K562 (cell line): ENCODE data around the gene LAMB3. TPM values are rescaled to one million over a fixed set of nuclear protein-coding genes. Genes with fewer than 3 reads are reported as not detected.

Experiments
- ATAC-seq: fragments of 200-7000 bp; cut with Tn5 transposase; 3 replicates; pipeline ENCODE4 v1.9.1; 2020; ENCODE audit warnings: moderate library complexity
- BruUV-seq: library from RNA; stranded (reverse); fragments of 400-500 nt; replicated peaks from 2 replicates; lab custom pipeline; 2021; lab: Mats Ljungman, UMichigan
- CTCF ChIA-PET: fragments of 300-600 bp; formaldehyde crosslinking; extraction: SDS; loops from one replicate; lab custom pipeline; 2021; ENCODE audit warnings: low intra/inter-chr PET ratio; lab: Yijun Ruan, JAX
- POLR2A ChIA-PET: fragments of 300-600, 350-650 bp; sonication (Branson Sonifier 250); formaldehyde crosslinking; extraction: SDS; loops from one replicate; lab custom pipeline; 2021; ENCODE audit warnings: antibody characterized with exemption, inconsistent platforms; lab: Yijun Ruan, JAX
- DNase-seq, 4 experiments: peaks; one replicate each; pipeline versions ENCODE4 v3.0.0 to v3.0.0-alpha.2; 2011 to 2018; ENCODE audit warnings: low spot score in 3 of 4, mixed read lengths in 3 of 4; ENCODE audit errors: extremely low read depth in 1 of 4
- FAIRE-seq: peaks from 2 replicates; lab custom pipeline; 2011; peaks lifted over from hg19 to GRCh38; lab: Jason Lieb, UNC
- H2AFZ ChIP-seq: 2 replicates; pipeline ENCODE4 v1.6.0; 2011; ENCODE audit warnings: low read depth, low read length, control low read depth, inconsistent platforms
- H3K27ac ChIP-seq: fragments of 200-600 bp; 3 replicates; pipeline ENCODE4 v1.8.0; 2011; ENCODE audit warnings: low read depth, mild to moderate bottlenecking, control low read depth, inconsistent platforms, low read length, moderate library complexity, mixed read lengths; ENCODE audit errors: extremely low read depth
- H3K27me3 ChIP-seq, 2 experiments: fragments of 300-600 bp in 1 of 2; 2 replicates in 1 of 2; 3 replicates in 1 of 2; pipeline versions ENCODE4 v1.6.0 to v1.8.0; 2011; ENCODE audit warnings: inconsistent platforms in 2 of 2, low read length in 2 of 2, mild to moderate bottlenecking in 1 of 2, mixed read lengths in 1 of 2, moderate library complexity in 1 of 2; ENCODE audit not compliant: control insufficient read depth in 2 of 2, insufficient read depth in 2 of 2
- H3K36me3 ChIP-seq: fragments of 300-600 bp; 3 replicates; pipeline ENCODE4 v1.8.0; 2011; ENCODE audit warnings: mild to moderate bottlenecking, low read length, inconsistent platforms; ENCODE audit not compliant: control insufficient read depth, insufficient read depth
- H3K4me1 ChIP-seq, 2 experiments: fragments of 200-600 bp in 1 of 2; replicated peaks in 1 of 2; 2 replicates in 1 of 2; 3 replicates in 1 of 2; pipeline versions ENCODE4 v1.5.1 to v1.8.0; 2011; ENCODE audit warnings: inconsistent platforms in 2 of 2, low read length in 2 of 2, mild to moderate bottlenecking in 1 of 2, mixed read lengths in 1 of 2, moderate library complexity in 1 of 2; ENCODE audit not compliant: control insufficient read depth in 2 of 2, insufficient read depth in 2 of 2
- H3K4me2 ChIP-seq: 2 replicates; pipeline ENCODE4 v1.6.1; 2011; ENCODE audit warnings: low read length, control low read depth, inconsistent platforms, mixed read lengths; ENCODE audit not compliant: insufficient read depth
- H3K4me3 ChIP-seq: fragments of 200-600 bp; sonication (generic), shearing (Covaris generic); 2 replicates; pipeline ENCODE4 v1.5.1; 2016; ENCODE audit warnings: control low read depth, inconsistent platforms
- H3K79me2 ChIP-seq: fragments of 200-600 bp; 3 replicates; pipeline ENCODE4 v1.8.0; 2011; ENCODE audit warnings: low read length, inconsistent platforms; ENCODE audit not compliant: control insufficient read depth, insufficient read depth
- H3K9ac ChIP-seq, 2 experiments: 2 replicates each; pipeline versions ENCODE4 v1.6.0 to v1.6.1; 2011; ENCODE audit warnings: low read depth in 2 of 2, low read length in 2 of 2, control low read depth in 1 of 2, inconsistent platforms in 1 of 2, mild to moderate bottlenecking in 1 of 2, mixed read lengths in 1 of 2; ENCODE audit not compliant: insufficient read depth in 1 of 2
- H3K9me1 ChIP-seq: one replicate; pipeline ENCODE4 v1.6.0; 2011; ENCODE audit warnings: inconsistent platforms, mild to moderate bottlenecking, low read length, moderate library complexity; ENCODE audit not compliant: control insufficient read depth, insufficient read depth
- H3K9me3 ChIP-seq: replicated peaks from 2 replicates; pipeline ENCODE4 v1.5.1; 2011; ENCODE audit warnings: low read depth, low read length, inconsistent platforms; ENCODE audit not compliant: control insufficient read depth, insufficient read depth
- H4K20me1 ChIP-seq: replicated peaks from 2 replicates; pipeline ENCODE4 v1.6.1; 2011; ENCODE audit warnings: low read length, inconsistent platforms, mixed read lengths; ENCODE audit not compliant: control insufficient read depth, insufficient read depth
- CHD2 ChIP-seq: IDR thresholded peaks from 2 replicates; pipeline ENCODE4 v1.6.1; 2011; ENCODE audit warnings: low read depth, low read length
- CSDE1 ChIP-seq, 2 experiments: fragments of 450-650 bp; IDR thresholded peaks; 2 replicates each; pipeline ENCODE4 v1.6.1; 2016; ENCODE audit warnings: mild to moderate bottlenecking in 1 of 2
- E2F6 ChIP-seq, 2 experiments: IDR thresholded peaks; 2 replicates each; pipeline ENCODE4 v1.6.1; 2011; ENCODE audit warnings: borderline replicate concordance in 1 of 2, control low read depth in 1 of 2, low read depth in 1 of 2, low read length in 1 of 2, mild to moderate bottlenecking in 1 of 2, mixed read lengths in 1 of 2, moderate library complexity in 1 of 2; ENCODE audit not compliant: insufficient read depth in 1 of 2, insufficient read length in 1 of 2, poor library complexity in 1 of 2, severe bottlenecking in 1 of 2; ENCODE audit errors: extremely low read depth in 1 of 2
- FIP1L1 ChIP-seq: fragments of 200-400 bp; formaldehyde crosslinking; IDR thresholded peaks from 2 replicates; pipeline ENCODE4 v1.6.1; 2018; ENCODE audit warnings: mild to moderate bottlenecking, low read depth, low read length; ENCODE audit not compliant: poor library complexity, severe bottlenecking
- FOSL1 ChIP-seq: fragments of 200-800 bp; sonication (Bioruptor generic); conservative IDR thresholded peaks from 2 replicates; pipeline ENCODE4 v1.6.1; 2016; ENCODE audit warnings: missing genetic modification characterization, missing compliant biosample characterization
- GTF2B ChIP-seq: IDR thresholded peaks from 2 replicates; pipeline ENCODE4 v1.6.1; 2011; ENCODE audit not compliant: insufficient read length; ENCODE audit errors: extremely low read depth
- HBP1 ChIP-seq: fragments of 450-650 bp; formaldehyde crosslinking; IDR thresholded peaks from 2 replicates; pipeline ENCODE4 v1.4.0; 2022; ENCODE audit warnings: missing genetic modification characterization
- IFI16 ChIP-seq: fragments of 250-450 bp; sonication (Bioruptor Pico); IDR thresholded peaks from 2 replicates; pipeline ENCODE4 v2.1.2; 2022; ENCODE audit warnings: mild to moderate bottlenecking, inconsistent platforms
- JUN ChIP-seq, 2 experiments: sonication (generic) in 1 of 2; formaldehyde crosslinking in 1 of 2; IDR thresholded peaks; 2 replicates each; pipeline versions ENCODE4 v1.6.1 to v1.8.0; 2012 to 2022; ENCODE audit warnings: borderline replicate concordance in 2 of 2, mild to moderate bottlenecking in 2 of 2, improper control_type of control experiment in 1 of 2, low read depth in 1 of 2, low read length in 1 of 2, missing genetic modification reagents in 1 of 2
- MEF2D ChIP-seq: conservative IDR thresholded peaks from 2 replicates; pipeline ENCODE4 v1.6.1; 2016; ENCODE audit warnings: low read depth, missing genetic modification characterization, missing compliant biosample characterization
- SREBF1 ChIP-seq: fragments of 150-350 bp; IDR thresholded peaks from 2 replicates; pipeline ENCODE4 v1.6.1; 2014; ENCODE audit warnings: antibody characterized with exemption, low read depth, low read length, borderline replicate concordance
- SREBF2 ChIP-seq: sonication (generic); formaldehyde crosslinking; IDR thresholded peaks from 2 replicates; pipeline ENCODE4 v1.4.0; 2020; ENCODE audit warnings: mild to moderate bottlenecking, missing genetic modification reagents
- SRSF7 ChIP-seq: fragments of 200-400 bp; formaldehyde crosslinking; optimal IDR thresholded peaks from 2 replicates; pipeline ENCODE3; 2017; ENCODE audit warnings: mild to moderate bottlenecking, low read depth, low read length
- ZFX ChIP-seq: sonication (generic); formaldehyde crosslinking; IDR thresholded peaks from 2 replicates; pipeline ENCODE4 v1.8.0; 2022; ENCODE audit warnings: mild to moderate bottlenecking, missing genetic modification reagents, moderate library complexity
- ZNF239 ChIP-seq: fragments of 250-450 bp; sonication (Bioruptor Pico); IDR thresholded peaks from 2 replicates; pipeline ENCODE4 v1.4.0; 2020; ENCODE audit warnings: mild to moderate bottlenecking
- ZNF583 ChIP-seq: fragments of 250-450 bp; sonication (Bioruptor Pico); IDR thresholded peaks from 2 replicates; pipeline ENCODE4 v1.4.0; 2020
- ZNF77 ChIP-seq: fragments of 250-450 bp; sonication (Bioruptor Pico); IDR thresholded peaks from 2 replicates; pipeline ENCODE4 v1.5.0; 2020
- WGBS: fragments of 100-300 bp; shearing (Covaris generic); methylation state at CpG from one replicate; pipeline ENCODE4 v1.1.6; 2016; ENCODE audit warnings: low coverage, mixed read lengths; ENCODE audit not compliant: insufficient coverage; ENCODE audit errors: missing lambda C conversion rate; 5-methylcytosine and 5-hydroxymethylcytosine counted together
- in situ Hi-C: fragments of 300-500 bp; cut with MboI; formaldehyde crosslinking; loops from 4 replicates; pipeline ENCODE4 v1.15.0; 2018; ENCODE audit warnings: inconsistent platforms, mixed read lengths
- intact Hi-C: fragments of 100-400 bp; cut with micrococcal nuclease; formaldehyde crosslinking; loops from 2 replicates; pipeline ENCODE4 v1.14.2; 2022
- polyA plus RNA-seq, 8 experiments: library from polyadenylated mRNA; depleted of rRNA in 4 of 8; stranded (reverse) in 5 of 8; unstranded in 3 of 8; fragments of >200 nt; fragmentation: Nextera tagmentation in 2 of 8; fragmentation: Illumina TruSeq in 1 of 8; extraction: Ambion mirVana in 2 of 8; extraction: Trizol in 1 of 8; gene quantifications; 2 replicates each; pipeline versions ENCODE4 v1.2.1 to v1.2.3, GENCODE V29; 2011 to 2014; ENCODE audit warnings: inconsistent platforms in 1 of 8, missing spikeins in 1 of 8
- total RNA-seq, 7 experiments: library from RNA; depleted of rRNA in 6 of 7; stranded (reverse); fragments of >200 nt in 6 of 7; fragmentation: Illumina TruSeq in 2 of 7; extraction: Trizol in 2 of 7; gene quantifications; 2 replicates each; pipeline versions ENCODE4 v1.2.1 to v1.2.3, GENCODE V29; 2011 to 2021; ENCODE audit warnings: low replicate concordance in 1 of 7

Gene LAMB3
- total and polyA plus RNA-seq, 9 of the 15 experiments (the other 6 are each of a cell fraction or from before 2014, with no cell fraction given) = 0.08 to 1.3 (median 0.91) TPM

- no peak for TF ChIP-seq E2F6 (IDR thresholded peaks at IDR 0.05; ENCODE audit: borderline replicate concordance in 1 of 2, extremely low read depth in 1 of 2, insufficient read depth in 1 of 2, insufficient read length in 1 of 2, low read depth in 1 of 2, low read length in 1 of 2, poor library complexity in 1 of 2, severe bottlenecking in 1 of 2)
- no peak for TF ChIP-seq ZNF77 (CRISPR knock-in tag)
- TF ChIP-seq JUN (IDR thresholded peaks at IDR 0.05; ENCODE audit: borderline replicate concordance, low read depth, low read length) = no peak
- TF ChIP-seq JUN (CRISPR knock-in tag; IDR thresholded peaks at IDR 0.05; ENCODE audit: borderline replicate concordance) = no peak
- TF ChIP-seq CHD2 = no peak
- TF ChIP-seq ZFX (CRISPR knock-in tag) = no peak
These were observed 35.7 kb downstream of the LAMB3 start (continued) for GRCh38 chr1:209616366-209617046.

- H4K20me1 ChIP-seq = peaks cover 3% of the 10 kb centered on the region; the same call in 1 of the 2 replicates
- TF ChIP-seq SRSF7 (no peak), SREBF2 (no peak), HBP1 (CRISPR knock-in tag) (no peak), GTF2B (no peak), SREBF1 (no peak), FIP1L1 (no peak), FOSL1 (no peak), MEF2D (tag) (no peak), IFI16 (CRISPR knock-in tag) (no peak), ZNF583 (no peak), CSDE1 (IDR thresholded peaks at IDR 0.05) (no peak), ZNF239 (no peak)
These were observed 37.3 kb downstream of the LAMB3 start for GRCh38 chr1:209614906-209615305.

More at GRCh38 chr1:209614906-209615305, 37.3 kb downstream of the LAMB3 start:
- no peak for DNase-seq
- no peak overlapping the region for H3K4me2 ChIP-seq
- intact Hi-C loops = no loop called here
- H3K9ac ChIP-seq = no peak overlapping the region
- FAIRE-seq = no peak
- H3K27me3 ChIP-seq = peaks cover 38 to 86% of the 10 kb centered on the region in 2 experiments
- no peaks in the 10 kb centered on the region for H3K9me3 ChIP-seq
- no peak overlapping the region for H3K27ac ChIP-seq
- H2AFZ ChIP-seq = no peak overlapping the region
- ChIA-PET CTCF (no interaction called here), POLR2A (interaction anchor here (0.5 to 1.0 kb wide), 2 partner anchors 15 to 221 kb away, joined by 3 read pairs; no protein-coding TSS in a partner anchor)
- no peak overlapping the region for H3K4me3 ChIP-seq
- ATAC-seq = no peak
- in situ Hi-C loops = no loop called here
- WGBS = 0% methylated on average over 5 of the region's 5 CpGs
- H3K9me1 ChIP-seq = no peaks in the 10 kb centered on the region
- H3K79me2 ChIP-seq = no peaks in the 10 kb centered on the region
- H3K36me3 ChIP-seq = no peaks in the 10 kb centered on the region
- H3K4me1 ChIP-seq = no peaks in the 10 kb centered on the region
- no TSS peak for BruUV-seq
